Activated CD4-positive, alpha-beta T cell treated with anti-CD3 and anti-CD28 coated beads for 36 hours (primary cell): ENCODE data around the gene PDE6A. TPM values are rescaled to one million over a fixed set of nuclear protein-coding genes. Genes with fewer than 3 reads are reported as not detected.

Source experiments
- ATAC-seq: fragments of 200-7000 bp; cut with Tn5 transposase; one replicate; pipeline ENCODE4 v1.10.0; 2021; ENCODE audit warnings: mild to moderate bottlenecking, moderate library complexity
- CTCF ChIA-PET: fragments of 350-600 bp; sonication (Branson Sonifier 250); formaldehyde crosslinking; loops from one replicate; lab custom pipeline; 2021; ENCODE audit warnings: antibody characterized with exemption; lab: Charles Lee
- POLR2A ChIA-PET: fragments of 350-600 bp; sonication (Branson Sonifier 250); formaldehyde crosslinking; loops from one replicate; lab custom pipeline; 2021; ENCODE audit warnings: antibody characterized with exemption, inconsistent platforms; lab: Charles Lee
- DNase-seq: peaks from one replicate; pipeline ENCODE4 v3.0.0-alpha.2; 2020
- H3K27ac Mint-ChIP-seq: one replicate; pipeline ENCODE4 v1.8.0; 2021; ENCODE audit warnings: mixed read lengths
- H3K27me3 Mint-ChIP-seq: one replicate; pipeline ENCODE4 v1.8.0; 2021; ENCODE audit warnings: mixed read lengths
- H3K36me3 Mint-ChIP-seq: one replicate; pipeline ENCODE4 v1.8.0; 2021; ENCODE audit warnings: low read depth, mixed read lengths
- H3K4me1 Mint-ChIP-seq: one replicate; pipeline ENCODE4 v1.8.0; 2021; ENCODE audit warnings: mixed read lengths
- H3K4me3 Mint-ChIP-seq: one replicate; pipeline ENCODE4 v1.8.0; 2021; ENCODE audit warnings: mild to moderate bottlenecking, moderate library complexity, mixed read lengths
- H3K9me3 Mint-ChIP-seq: one replicate; pipeline ENCODE4 v1.8.0; 2021; ENCODE audit warnings: low read depth, mixed read lengths
- intact Hi-C, 2 experiments: fragments of 100-400 bp; cut with DNase I in 1 of 2; cut with micrococcal nuclease in 1 of 2; formaldehyde crosslinking; loops; one replicate each; pipeline versions ENCODE4 v1.14.2 to v1.15.1; 2022 to 2024; cut with DNase I, micrococcal nuclease
- total RNA-seq, 2 experiments: library from RNA; stranded (reverse); gene quantifications; one replicate each; pipeline ENCODE4 v1.2.3, GENCODE V29; 2021

Gene PDE6A
- total RNA-seq, 2 experiments from 2014 or later: not detected

DNA sequence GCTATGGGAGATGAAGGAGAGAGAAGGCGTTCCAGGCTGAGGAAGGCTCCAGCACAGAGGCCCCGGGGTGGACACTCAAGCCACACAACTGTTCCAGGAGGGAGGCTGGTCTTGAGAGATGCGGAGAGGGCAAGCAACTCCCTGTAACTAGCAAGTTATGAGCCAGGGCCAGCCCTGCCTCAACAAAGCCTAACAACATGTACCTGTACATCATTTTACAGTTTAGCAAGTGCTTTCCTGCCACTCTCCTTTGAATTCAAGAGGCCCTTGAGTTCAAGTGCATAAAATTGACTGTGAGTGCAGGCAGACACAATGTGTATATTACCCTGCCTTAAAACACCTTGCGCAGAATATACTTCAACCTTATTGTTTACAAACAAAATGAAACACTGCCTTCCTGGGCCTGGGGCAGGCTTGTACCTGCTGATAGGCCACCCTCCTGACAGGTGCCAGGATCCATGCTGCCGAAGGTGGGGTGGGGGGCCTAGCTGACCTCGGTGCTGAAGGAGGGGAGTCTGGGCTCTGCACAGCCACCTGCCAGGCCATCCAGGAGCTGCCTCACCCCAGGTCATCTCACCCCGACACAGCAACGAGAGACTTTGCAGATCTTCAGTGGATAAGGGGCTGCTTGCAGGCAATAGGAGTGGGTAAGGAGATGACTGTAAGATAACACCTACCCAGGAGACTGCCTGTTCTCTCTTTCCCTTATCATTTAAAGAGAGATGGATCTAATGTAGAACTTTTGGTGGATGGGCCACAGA, 134.5 kb downstream of the PDE6A start:
- DNase-seq (no peak), ATAC-seq (no peak)
- Mint-ChIP-seq H3K27ac (no peak overlapping the region), H3K9me3 (no peaks in the 10 kb centered on the region), H3K36me3 (peaks cover 3% of the 10 kb centered on the region), H3K4me1 (no peaks in the 10 kb centered on the region), H3K4me3 (no peak overlapping the region), H3K27me3 (no peaks in the 10 kb centered on the region)
- CTCF ChIA-PET: no interaction called here
- POLR2A ChIA-PET: no interaction called here
- intact Hi-C loops: no loop called here

DNA sequence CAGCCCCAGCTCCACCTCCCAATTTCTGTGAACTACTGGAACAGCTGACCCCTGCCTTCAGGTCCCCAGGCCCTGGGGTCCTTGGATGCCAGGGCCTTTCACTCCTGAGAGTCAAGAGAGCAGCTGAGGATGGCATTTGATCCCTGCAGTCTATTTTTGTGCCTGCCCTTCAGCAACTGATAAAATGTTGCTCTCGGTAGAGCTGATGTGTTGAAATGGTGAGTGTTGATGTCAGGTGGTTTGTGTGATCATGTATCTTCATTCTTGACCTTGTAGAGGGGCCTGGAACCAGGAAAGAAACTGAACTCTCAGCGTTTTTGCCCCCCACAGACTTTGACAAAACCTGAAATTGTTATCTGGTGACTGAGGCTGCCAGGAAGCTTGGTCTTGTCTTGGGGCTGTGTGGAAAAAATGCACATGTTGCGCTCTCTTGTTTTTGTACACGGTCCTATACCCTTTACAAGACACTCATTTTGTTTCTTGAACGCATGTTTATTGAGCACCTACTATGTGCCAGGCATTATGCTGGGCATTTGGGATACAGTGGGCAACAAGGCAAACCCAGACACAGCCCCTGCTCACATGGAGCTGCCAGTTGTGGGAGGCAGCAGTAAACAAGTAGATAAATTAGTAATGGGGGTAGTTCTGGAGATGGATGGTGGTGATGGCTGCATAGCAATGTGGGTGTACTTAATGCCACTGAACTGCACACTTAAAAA, 136.2 kb downstream of the PDE6A start:
- ATAC-seq: no peak
- ChIA-PET POLR2A (no interaction called here), CTCF (interaction anchor here (0.9 kb wide), 1 partner anchor 141 kb away, joined by 4 read pairs; no protein-coding TSS in a partner anchor)
- H3K36me3 Mint-ChIP-seq: peaks cover 3% of the 10 kb centered on the region
- no peaks in the 10 kb centered on the region for H3K27me3 Mint-ChIP-seq
- intact Hi-C loops: no loop called here
- no peak for DNase-seq
- H3K9me3 Mint-ChIP-seq: no peaks in the 10 kb centered on the region
- H3K4me3 Mint-ChIP-seq: no peak overlapping the region
- no peak overlapping the region for H3K27ac Mint-ChIP-seq
- no peaks in the 10 kb centered on the region for H3K4me1 Mint-ChIP-seq

Other genes starting within 250 kb of the PDE6A start
- gene PPARGC1B, start 214.5 kb downstream of the PDE6A start, total RNA-seq: 1 to 10 TPM; 4.8 to 4.9 TPM
- gene SLC26A2, start 16.0 kb upstream of the PDE6A start, total RNA-seq: 1 to 10 TPM; 3.9 to 5.3 TPM
- gene TIGD6, start 55.9 kb upstream of the PDE6A start, total RNA-seq: 1 to 10 TPM; 2.5 to 2.6 TPM
- gene HMGXB3, start 55.9 kb upstream of the PDE6A start, total RNA-seq: 10 to 100 TPM; 27.2 to 30.5 TPM
- under 1 TPM; 0.41 to 0.76 TPM for gene CSF1R, start 141.8 kb upstream of the PDE6A start, total RNA-seq
- not detected for gene PDGFRB, start 211.1 kb upstream of the PDE6A start, total RNA-seq
- not detected for gene CDX1, start 222.0 kb upstream of the PDE6A start, total RNA-seq
- gene SLC6A7, start 245.3 kb upstream of the PDE6A start, total RNA-seq: not detected